A204.1 (cell line): ENCODE data around the gene OR1I1.

Source experiments
- FAIRE-seq: peaks from 2 replicates; lab custom pipeline; 2012; peaks lifted over from hg19 to GRCh38; lab: Jason Lieb, UNC

The OR1I1 gene

DNA sequence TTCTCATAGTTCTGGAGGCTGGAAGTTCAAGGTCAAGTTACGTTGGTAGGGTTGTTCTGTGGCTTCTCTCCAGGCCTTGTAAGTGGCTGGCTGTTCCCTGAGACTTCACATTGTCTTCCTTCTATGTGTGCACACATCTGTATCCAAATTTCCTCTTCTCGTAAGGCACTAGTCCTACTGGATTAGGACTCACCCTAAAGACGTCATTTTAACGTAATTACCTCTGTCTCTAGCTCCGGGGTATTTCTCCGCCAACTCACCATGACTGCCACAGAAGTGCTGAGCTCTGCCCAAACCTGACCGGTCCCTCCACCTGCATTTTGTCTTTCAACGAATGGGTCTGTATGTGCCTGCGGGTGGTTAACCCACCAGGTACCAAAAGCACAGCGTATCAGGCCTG, 16.4 kb downstream of the OR1I1 start:
- no peak for FAIRE-seq

DNA sequence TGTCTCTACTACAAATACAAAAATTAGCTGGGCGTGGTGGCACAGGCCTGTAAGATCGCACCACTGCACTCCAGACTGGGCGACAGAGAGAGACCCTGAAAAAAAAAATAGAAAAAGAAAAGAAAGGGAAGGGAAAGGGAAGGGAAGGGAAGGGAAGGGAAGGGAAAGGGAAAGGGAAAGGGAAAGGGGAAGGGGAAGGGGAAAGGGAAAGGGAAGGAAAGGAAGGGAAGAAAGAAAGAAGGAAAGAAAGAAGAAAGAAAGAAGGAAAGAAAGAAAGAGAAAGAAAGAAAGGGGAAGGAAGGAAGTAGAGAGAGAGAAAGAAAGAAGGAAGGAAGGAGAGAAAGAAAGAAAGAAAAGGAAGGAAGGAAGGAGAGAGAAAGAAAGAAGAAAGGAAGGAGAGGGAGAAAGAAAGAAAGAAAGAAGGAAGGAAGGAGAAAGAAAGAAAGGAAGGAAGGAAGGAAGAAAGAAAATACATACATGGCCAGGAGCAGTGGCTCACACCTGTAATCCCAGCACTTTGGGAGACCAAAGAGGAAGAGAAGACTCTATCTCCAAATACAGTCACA, 17.1 kb downstream of the OR1I1 start:
- FAIRE-seq: no peak

DNA sequence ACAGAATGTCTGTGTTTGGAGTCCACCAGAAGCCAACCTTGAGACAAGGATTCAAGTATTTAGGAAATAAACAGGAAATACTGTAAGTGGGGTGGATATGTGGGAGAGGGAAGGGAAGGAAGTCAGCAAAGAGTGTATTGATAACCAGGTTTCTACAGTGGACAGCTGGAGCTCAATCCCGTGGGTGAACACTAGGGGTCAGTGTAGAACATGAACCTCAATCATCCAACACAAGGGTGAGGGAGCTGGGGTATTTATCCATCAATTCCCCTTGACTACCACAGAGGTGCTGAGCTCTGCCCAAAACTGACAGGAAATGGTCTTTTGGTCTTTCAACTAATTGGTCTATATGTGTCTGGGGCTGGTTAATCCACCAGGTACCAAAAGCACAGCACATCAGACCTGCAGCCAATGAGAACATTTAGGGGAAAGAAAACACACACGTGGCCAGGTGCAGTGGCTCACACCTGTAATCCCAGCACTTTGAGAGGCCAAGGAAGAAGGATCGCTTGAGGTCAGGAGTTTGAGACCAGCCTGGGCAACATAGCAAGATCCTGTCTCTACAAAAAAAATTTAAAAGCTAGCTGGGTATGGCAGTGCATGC, 19.6 kb downstream of the OR1I1 start:
- FAIRE-seq: no peak

DNA sequence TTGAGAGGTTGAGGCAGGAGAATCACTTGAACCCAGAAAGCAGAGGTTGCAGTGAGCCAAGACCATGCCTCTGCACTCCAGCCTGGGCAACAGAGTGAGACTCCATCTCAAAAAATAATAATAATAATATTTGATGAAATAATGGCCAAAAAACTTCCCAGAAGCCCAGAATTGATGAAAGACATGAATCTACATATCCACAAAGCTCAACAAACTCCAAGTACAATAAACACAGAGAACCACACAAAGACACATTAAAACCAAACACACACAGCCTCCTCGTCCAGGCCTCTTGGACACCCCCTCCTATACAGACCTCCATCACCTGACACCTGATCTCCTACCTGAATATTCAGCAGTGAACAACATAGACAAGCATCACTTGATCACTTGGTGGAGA, 22.0 kb downstream of the OR1I1 start:
- no peak for FAIRE-seq

DNA sequence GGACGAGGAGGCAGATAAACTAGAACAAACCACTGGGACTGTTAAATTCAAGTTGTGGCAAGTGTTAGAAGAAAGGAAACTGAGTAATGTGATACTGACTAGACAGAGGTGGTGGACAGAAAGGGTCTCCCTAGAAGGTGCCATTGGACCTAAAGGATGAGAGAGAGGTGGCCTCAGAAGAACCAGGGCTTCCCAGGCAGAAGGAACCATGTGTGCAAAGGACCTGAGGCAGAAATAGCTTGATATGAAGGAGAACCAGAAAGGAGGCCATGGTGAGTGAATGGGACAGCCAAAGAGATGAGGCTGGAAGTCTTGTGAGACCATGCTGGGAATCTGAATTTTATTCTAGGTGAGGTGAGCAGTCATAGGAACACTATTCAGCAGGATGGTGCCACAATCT, 22.4 kb downstream of the OR1I1 start:
- no peak for FAIRE-seq

DNA sequence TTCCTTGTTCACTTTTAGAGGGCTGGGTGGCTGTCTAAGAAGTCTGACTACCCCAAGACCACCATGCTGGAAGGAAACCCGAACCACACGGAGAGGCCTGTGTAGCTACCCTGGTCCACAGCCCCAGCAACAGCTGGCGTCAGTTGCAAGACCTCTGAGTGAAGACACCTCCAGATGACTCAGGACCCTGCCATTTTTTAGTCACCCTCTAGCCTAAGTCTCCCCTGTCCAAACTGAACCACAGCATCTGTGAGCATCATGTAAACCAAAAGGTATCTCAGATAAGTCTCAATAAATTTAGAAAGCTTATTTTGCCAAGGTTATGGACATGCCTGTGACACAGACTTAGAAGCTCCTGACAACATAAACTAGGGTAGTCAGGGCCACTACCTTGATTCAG, 23.0 kb downstream of the OR1I1 start:
- no peak for FAIRE-seq

DNA sequence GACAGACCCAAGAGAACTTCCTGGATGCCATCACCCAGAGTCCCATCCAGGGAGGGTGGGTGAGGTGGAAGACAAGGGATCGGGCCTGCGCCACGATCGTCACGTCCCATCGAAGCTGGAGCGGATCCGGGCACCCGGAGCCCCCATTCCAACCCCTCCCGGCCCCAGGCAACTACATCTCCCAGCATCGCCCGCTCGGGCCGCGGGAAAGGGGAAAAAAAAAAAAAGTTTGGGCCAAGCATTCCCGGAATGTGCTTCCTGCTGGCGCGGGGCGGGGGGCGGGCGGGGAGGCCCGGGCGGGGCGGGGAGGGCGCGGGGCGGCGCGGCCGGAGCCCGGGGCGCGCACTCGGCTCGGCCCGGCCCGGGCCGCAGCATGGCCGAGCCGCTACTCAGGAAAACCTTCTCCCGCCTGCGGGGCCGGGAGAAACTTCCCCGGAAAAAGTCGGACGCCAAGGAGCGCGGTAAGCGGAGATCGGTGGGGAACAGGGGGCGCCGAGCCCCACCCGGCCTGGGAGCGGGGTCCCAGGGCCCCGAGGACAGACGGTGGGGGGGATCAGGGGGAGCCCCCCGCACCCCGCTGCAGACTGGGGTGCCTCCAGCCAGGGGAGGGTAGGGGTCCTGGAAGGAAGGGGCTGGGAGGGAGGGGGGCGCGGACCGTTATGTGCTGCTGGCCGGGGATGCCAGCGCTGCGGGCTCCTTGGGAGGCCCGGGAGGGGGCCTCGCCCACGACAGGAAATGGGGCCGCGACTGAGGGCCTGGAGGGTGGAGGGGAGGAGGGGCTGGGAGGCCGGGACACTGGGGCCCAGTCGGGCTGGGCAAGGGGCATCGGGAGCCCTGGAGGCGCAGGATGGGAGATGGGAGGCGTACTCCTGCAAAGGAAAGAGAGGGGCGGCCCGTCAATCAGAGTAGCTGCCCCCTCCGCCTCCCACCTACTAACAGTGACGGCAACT, 25.3 kb downstream of the OR1I1 start, which contains the start of gene SYDE1:
Gene SYDE1, plus strand, starts transcription at position 341 of the 950 bp plus-strand sequence. Its CDS starts 33 bp downstream, at position 374.
- no peak for FAIRE-seq

DNA sequence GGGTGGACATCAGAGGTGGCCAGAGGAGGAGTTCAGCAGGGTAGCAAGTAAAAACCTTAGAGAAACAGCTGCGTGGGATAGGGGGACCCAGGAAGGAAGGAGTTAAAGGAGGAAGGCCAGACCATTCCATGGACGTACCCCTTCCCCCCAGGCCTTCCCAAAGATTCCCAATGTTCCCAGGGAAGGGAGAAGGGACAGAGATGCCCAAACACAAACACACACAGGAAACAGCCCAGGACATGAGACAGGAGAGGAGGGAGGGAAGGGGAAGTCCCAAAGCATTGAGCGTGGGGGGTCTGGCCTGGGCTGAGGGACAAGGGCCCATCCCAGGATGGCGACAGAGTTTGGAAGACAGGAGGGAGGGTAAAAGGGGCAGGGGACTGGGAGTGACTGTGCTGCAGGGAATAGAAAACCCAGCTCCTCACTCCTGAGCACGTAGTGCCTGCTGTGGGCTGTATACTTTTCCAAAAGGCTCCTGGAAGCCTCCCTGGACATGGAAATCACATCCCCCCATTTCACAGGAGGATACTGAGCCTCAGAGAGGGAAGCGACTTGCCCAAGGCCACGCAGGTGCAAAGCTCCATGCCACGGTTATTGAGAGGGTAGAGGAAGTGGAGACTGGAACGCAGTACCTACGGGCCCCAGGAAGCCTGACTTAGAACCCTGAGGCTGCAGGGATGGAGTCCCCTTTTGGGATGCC, 26.3 kb downstream of the OR1I1 start:
- no peak for FAIRE-seq

DNA sequence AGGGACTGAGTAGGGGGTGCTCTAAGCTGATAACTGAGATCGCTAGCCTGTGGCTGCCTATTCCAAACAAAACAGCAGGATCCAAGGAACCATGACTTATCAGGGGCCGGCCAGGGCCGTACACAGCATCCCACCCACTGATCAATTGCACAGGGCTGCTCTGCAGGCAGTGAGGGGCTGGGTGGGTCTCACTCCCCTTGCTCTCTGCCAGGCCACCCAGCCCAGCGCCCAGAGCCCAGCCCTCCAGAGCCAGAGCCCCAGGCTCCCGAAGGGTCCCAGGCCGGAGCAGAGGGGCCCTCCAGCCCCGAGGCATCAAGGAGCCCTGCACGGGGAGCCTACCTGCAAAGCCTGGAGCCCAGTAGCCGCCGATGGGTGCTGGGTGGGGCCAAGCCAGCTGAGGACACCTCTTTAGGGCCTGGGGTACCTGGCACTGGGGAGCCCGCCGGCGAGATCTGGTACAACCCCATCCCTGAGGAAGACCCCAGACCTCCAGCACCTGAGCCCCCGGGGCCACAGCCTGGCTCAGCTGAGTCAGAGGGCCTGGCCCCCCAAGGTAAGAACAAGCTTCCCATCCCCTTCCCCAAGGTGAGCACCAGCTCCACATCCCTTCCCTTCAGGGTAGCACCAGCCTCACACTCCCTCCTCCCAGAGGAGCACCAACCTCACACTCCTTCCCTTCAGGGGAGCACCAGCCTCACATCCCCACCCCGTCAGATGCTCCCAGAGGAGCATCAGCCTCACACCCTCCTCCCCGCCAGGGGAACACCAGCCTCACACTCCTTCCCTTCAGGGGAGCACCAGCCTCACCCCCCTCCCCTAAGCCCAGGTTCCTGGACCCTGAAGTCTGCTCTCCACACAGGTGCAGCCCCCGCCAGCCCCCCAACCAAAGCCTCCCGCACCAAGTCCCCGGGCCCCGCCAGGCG, 27.1 kb downstream of the OR1I1 start:
- FAIRE-seq: no peak

DNA sequence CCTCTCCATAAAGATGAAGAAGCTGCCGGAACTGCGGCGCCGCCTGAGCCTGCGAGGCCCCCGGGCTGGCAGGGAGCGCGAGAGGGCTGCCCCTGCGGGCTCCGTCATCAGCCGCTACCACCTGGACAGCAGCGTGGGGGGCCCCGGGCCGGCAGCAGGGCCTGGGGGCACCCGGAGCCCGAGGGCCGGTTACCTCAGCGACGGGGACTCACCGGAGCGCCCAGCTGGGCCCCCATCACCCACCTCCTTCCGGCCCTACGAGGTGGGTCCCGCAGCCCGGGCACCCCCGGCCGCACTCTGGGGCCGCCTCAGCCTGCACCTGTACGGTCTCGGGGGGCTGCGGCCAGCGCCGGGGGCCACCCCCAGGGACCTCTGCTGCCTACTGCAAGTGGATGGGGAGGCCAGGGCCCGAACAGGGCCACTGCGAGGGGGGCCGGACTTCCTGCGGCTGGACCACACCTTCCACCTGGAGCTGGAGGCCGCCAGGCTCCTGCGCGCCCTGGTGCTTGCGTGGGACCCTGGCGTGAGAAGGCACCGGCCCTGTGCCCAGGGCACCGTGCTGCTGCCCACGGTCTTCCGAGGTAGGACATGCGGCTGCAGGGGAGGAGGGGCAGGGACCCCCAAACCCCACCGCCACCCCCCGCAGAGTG, 27.9 kb downstream of the OR1I1 start:
- FAIRE-seq: no peak

DNA sequence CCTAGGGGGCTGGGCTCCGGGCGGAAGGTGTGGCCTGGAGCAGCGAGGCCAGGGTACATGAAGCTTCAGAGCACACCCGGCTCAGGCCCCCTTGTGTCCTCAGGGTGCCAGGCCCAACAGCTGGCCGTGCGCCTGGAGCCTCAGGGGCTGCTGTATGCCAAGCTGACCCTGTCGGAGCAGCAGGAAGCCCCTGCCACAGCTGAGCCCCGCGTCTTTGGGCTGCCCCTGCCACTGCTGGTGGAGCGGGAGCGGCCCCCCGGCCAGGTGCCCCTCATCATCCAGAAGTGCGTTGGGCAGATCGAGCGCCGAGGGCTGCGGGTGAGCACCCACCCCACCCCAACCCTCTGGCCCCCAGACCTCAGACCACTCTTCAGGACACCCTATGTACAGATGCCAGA, 28.4 kb downstream of the OR1I1 start:
- no peak for FAIRE-seq

DNA sequence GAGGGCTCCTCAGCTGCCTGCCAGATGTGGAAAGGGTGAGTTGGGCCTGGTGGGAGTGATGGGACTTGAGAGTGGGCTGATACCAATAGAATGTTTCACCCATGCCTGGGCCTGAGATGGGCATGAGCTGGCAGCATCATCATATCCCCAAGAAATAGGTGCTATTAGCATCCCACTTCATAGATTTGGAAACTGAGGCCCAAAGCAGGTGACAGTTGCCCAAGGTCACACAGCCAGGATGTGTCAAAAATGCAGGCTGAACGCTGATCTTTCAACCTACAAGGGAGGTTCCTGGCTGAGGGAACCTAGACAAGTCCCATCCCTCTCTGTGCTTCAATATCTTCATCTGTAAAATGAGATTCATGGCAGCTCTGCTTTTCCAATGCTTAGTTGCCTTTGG, 29.7 kb downstream of the OR1I1 start:
- FAIRE-seq: no peak

DNA sequence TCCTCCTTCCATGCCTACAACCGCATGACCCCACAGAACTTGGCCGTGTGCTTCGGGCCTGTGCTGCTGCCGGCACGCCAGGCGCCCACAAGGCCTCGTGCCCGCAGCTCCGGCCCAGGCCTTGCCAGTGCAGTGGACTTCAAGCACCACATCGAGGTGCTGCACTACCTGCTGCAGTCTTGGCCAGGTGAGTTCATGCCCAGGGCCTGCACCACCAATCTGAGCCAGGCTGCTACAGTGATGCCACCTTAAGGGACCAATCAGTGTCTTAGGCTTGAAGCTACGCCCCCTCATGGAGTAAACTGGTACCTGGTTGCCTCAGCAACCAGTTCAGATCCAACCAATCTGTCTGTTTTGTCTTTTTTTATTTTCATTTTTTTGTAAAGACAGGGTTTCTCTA, 30.4 kb downstream of the OR1I1 start:
- FAIRE-seq: no peak

DNA sequence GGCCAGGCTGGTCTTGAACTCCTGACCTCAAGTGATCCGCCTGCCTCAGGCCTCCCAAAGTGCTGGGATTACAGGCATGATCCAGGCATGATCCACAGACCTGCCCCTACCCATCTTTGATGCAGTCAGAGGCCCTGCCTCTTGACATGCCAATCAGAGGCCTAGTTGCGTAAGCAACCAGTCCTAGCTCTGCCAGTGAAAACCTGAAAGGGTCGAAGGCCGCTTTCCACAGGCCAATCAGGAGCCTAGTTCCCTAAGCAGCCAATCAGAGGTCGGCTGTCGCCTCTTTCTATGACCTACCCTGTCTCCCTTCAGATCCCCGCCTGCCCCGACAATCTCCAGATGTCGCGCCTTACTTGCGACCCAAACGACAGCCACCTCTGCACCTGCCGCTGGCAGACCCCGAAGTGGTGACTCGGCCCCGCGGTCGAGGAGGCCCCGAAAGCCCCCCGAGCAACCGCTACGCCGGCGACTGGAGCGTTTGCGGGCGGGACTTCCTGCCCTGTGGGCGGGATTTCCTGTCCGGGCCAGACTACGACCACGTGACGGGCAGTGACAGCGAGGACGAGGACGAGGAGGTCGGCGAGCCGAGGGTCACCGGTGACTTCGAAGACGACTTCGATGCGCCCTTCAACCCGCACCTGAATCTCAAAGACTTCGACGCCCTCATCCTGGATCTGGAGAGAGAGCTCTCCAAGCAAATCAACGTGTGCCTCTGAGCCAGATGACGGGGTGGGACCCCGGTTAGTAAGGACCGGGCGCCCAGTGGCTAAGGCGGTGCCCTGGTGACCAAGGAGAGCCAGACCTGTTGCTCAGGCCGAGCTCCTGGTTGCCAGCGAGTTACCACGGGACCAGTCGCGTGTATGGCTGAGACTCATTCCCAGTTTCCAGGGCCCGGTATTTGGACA, 31.5 kb downstream of the OR1I1 start:
- FAIRE-seq: no peak

DNA sequence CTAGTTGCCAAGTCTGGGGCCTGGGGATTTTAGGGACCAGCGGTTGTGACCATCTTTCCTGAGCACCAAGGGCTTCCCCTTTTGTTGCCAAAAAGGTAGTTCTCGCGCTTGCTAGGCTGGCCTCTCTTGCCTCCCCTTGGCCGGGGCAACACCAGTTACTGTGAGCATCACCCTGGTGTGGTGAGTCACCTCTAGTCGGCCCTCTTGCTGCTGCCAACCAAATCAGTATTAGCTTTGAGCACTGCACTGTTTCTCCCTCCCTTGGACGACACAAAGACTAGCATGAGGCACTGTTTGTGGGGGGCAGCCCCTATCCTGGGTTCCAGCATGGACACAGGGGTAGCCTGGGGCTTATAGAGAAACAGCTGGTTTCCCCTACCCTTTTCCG, 32.1 kb downstream of the OR1I1 start:
- no peak for FAIRE-seq

DNA sequence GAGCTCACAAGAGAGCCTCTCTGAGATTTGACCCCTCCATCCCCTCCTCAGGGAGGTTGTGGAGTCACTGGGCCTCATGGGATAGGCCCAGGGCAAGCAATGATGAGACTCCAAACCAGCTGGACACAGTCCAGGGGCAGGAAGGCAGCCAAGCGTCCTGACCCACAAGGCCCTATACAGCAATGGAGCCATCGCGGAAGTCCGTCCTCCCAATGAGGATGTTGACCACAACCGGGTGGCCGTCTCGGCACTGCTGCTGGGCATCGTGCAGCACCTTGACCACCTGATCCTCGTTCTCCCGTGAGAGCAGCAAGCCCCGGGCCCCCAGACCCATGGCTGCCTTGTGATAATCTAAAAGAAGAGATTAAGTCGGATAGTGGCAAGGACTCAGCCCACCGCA, 33.1 kb downstream of the OR1I1 start:
- FAIRE-seq: no peak

DNA sequence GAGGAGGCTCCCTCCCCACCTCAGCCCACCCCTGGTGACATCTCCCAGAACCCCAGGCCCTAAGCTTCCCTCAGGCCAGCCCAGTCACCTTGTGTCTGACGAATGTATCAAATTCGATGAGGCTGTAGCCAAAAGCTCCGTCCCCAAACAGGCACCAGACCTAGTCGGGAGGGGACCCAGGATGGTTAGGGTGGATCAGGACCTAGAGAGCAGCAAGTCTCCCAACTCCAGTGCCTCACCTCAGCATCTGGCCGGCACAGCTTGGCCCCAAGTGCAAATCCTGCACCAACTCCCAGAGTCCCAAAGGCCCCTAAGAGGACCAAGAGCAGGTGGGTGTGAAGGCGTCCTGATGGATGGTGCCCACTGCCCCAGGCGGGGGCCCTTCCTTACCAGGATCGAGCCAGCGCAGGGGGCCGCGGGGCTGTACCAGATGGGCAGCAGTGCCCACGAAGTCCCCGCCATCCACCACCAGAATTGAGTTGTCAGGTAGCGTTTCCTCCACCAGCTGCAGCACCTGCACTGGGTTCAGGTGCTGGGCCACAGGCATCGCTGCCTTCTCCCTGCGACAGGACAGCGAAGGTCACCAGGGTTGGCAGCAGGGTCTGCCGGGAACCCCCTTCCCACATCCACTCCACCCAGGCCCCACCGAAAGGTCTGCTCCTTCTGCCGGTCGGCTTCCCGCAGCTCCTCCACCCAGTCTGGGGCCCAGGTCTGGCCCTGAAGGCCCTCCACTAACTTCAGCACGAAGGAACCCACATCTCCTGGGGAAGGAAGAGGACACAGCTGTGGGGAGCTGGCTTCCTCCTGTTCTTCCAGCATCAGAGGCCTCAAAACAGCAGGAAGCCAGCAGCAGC, 34.0 kb downstream of the OR1I1 start:
- no peak for FAIRE-seq

DNA sequence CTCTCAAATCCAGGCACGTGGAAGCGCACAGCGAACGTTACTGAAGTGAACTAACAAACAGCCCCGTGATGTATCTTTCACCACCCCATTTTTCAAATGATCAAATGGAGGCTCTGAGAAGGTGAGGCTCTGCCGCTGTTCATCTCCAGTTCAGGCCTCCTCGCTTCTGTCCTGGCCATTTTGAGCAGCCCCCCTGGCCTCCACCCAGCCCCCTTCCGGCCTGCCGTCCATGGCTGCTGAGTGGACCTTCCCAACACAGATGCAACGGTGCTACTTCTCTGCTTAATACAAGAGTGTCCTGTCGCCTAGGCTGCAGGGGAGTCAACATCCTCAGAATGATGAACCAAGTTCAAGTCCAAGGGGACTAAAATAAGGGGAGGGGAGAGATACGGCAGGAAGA, 34.8 kb downstream of the OR1I1 start:
- FAIRE-seq: no peak

DNA sequence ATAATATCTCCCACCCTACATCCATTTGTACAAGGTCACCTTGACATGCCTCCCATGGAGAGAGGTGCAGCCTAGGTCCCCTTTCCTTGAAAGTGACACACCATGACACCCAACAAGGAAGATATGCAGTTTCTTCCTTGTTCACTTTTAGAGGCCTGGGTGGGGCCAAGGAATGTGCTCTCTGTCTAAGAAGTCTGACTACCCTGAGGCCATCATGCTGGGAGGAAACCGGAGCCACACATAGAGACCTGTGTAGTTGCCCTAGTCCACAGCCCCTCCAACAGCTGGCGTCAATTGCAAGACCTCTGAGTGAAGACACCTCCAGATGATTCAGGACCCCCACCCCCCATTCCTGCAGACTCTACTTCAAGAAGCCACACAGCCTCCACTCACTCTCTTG, 36.2 kb downstream of the OR1I1 start:
- no peak for FAIRE-seq
